ENCODE data around the gene MYL3.
A peak's percentile ranks its signal among the peaks of the same experiment; 100 is the strongest.

Gene MYL3

GRCh38 chr3:46890132-46890531, 26.9 kb upstream of the MYL3 start:
- TF ChIP-seq, protein P1, sequence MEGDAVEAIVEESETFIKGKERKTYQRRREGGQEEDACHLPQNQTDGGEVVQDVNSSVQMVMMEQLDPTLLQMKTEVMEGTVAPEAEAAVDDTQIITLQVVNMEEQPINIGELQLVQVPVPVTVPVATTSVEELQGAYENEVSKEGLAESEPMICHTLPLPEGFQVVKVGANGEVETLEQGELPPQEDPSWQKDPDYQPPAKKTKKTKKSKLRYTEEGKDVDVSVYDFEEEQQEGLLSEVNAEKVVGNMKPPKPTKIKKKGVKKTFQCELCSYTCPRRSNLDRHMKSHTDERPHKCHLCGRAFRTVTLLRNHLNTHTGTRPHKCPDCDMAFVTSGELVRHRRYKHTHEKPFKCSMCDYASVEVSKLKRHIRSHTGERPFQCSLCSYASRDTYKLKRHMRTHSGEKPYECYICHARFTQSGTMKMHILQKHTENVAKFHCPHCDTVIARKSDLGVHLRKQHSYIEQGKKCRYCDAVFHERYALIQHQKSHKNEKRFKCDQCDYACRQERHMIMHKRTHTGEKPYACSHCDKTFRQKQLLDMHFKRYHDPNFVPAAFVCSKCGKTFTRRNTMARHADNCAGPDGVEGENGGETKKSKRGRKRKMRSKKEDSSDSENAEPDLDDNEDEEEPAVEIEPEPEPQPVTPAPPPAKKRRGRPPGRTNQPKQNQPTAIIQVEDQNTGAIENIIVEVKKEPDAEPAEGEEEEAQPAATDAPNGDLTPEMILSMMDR (IDR thresholded peaks at IDR 0.05): no peak
- no peak for DNase-seq (ENCODE audit: low spot score)
- Histone ChIP-seq H3K4me3 (no peak overlapping the region), H3K27ac (no peak overlapping the region)

- Histone ChIP-seq H3K4me3 (no peak overlapping the region), H3K27ac (peak overlapping the region in 1 of 2 donors; percentile 33)
- TF ChIP-seq, protein P1 (IDR thresholded peaks at IDR 0.05): no peak
- no peak for DNase-seq (ENCODE audit: low spot score)
Measured at GRCh38 chr3:46889381-46890110, 26.3 kb upstream of the MYL3 start.

GRCh38 chr3:46888705-46889104, 25.5 kb upstream of the MYL3 start:
- Histone ChIP-seq H3K27ac (peak overlapping the region; percentile 20 to 33), H3K4me3 (no peak overlapping the region)
- DNase-seq (ENCODE audit: low spot score): no peak
- TF ChIP-seq, protein P1 (IDR thresholded peaks at IDR 0.05): no peak

- no peak overlapping the region for H3K4me3 ChIP-seq
- H3K27ac ChIP-seq: peak overlapping the region in 1 of 2 donors; percentile 20
- DNase-seq (ENCODE audit: low spot score): no peak
- TF ChIP-seq, protein P1 (IDR thresholded peaks at IDR 0.05): no peak
Measured at GRCh38 chr3:46887980-46888494, 24.8 kb upstream of the MYL3 start.

DNA sequence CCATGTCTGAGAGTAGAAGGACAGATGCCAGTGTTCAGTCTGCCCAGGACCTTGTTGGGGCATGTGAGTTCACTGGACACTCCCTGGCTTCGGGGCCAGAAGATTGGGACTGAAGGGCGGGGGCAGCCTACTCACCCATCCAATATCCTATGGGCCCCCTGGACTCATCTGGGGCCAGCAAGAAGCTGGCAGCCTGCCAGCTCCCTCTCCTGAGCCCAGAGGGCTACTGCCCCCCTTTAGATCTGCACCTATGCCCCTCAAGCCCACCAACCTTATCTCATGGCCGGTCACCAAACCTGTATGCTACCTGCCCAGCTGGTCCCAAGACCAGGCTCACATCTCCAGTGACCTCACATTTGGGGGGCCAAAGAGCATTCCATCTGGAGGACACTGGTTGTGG, 22.4 kb upstream of the MYL3 start:
- Histone ChIP-seq H3K4me3 (no peak overlapping the region), H3K27ac (no peak overlapping the region)
- TF ChIP-seq, protein P1 (IDR thresholded peaks at IDR 0.05): no peak
- DNase-seq (ENCODE audit: low spot score): no peak

- no peak for DNase-seq (ENCODE audit: low spot score)
- H3K4me3 ChIP-seq: peak overlapping the region; percentile 11
- H3K27ac ChIP-seq: no peak overlapping the region
- TF ChIP-seq, protein P1 (IDR thresholded peaks at IDR 0.05): no peak
Measured at GRCh38 chr3:46884929-46885328, 21.7 kb upstream of the MYL3 start.

GRCh38 chr3:46884427-46884826, 21.2 kb upstream of the MYL3 start:
- H3K27ac ChIP-seq: no peak overlapping the region
- peak overlapping the region; percentile 25 for H3K4me3 ChIP-seq
- TF ChIP-seq, protein P1 (IDR thresholded peaks at IDR 0.05): no peak
- no peak for DNase-seq (ENCODE audit: low spot score)

Measured in coronary artery (tissue), 2 donors.